ENCODE measurements around the gene PDE6B.

The PDE6B gene

DNA sequence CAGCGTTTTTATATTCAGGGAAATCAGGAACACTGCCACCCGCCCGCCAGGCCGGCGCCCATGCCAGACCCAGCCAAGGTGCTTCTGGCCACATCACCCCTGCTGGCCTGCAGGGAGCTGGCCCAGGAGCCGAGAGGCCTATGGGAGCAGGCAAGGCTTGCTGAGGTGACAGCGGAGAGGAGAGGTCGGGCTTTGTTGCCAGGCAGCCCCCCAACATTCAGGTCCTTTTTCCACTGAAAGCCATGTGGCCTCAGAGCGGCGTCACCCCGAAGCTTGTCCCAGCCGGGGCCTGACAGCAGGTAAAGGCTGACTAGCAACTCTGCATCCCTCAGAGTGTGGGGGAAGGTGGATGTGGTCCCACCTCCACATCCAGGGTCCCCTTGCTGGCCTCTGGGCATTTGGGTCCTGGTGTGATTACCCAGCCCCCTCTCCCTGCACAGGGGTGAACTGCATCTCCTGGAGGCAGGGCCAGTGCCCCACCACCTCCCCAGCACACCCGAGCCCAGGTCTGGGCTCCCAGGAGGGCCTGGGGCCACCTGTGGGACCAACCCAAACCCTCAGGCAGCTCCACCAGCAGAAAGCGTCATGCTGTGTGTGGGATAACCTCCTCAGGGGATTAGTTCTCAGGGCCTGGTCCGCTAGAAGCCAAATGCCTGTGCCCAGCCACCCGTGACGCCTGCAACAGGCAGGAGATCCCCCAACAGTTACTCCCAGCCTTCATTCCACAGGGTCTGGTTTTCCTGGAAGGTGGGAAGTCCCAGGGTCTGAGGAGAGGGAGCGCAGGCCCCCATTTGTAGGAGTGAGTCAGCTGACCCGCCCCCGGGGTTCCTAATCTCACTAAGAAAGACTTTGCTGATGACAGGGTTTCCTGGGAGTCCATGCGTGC is at the start of gene PDE6B:
Gene PDE6B, plus strand, starts transcription at position 869 of the 886 bp plus-strand sequence. CDS start 54 bp downstream, outside the sequence.
- no peak within 1 kb of the TSS for H3K9ac ChIP-seq (ENCODE audit: low read depth, low read length)

DNA sequence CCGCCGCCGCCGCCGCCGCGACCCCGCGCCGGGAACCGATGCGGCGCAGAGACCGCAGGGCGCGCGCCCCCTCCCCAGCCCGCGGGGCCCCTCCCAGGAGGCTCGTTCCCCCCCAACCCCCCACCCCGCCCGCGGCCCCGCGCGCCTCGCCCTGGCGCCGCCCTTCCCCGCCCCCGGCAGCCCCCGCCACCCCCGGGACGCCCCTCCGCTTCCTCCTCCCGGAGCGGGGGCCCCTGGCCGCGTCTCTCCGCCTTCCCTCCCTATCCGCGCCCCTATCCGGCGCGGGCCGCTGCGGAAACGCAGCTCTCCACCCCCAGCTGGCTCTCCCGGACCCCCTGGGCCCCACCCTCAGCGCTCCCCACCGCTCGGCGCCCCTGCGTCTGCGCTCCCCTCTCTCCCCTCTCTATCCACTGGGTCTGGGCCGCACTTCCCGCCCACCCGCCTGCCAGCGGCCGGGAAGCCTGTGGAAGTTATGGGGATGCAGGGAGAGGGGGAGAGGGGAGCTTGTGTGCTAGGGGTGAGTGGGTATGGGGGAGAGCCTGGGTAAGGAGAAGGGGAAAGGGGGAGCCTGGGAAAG is 49.0 kb upstream of the PDE6B start, which contains the start of gene TMEM271:
Gene TMEM271, minus strand, starts transcription at position 51 of the 577 bp plus-strand sequence. CDS start 233 bp downstream, outside the sequence.
- Histone ChIP-seq H3K9ac (ENCODE audit: low read depth, low read length) (no peak within 1 kb of the TSS), H3K4me3 (ENCODE audit: low read depth, low read length) (peak within 1 kb of the TSS; percentile 81), H3K4me1 (ENCODE audit: control insufficient read depth, insufficient read depth, low read length) (peaks cover 12% of the 10 kb centered on the region), H3K9me3 (ENCODE audit: control insufficient read depth, insufficient read depth, low read length) (no peaks in the 10 kb centered on the region), H3K36me3 (ENCODE audit: control insufficient read depth, insufficient read depth, low read length) (no peaks in the 10 kb centered on the region), H3K27me3 (ENCODE audit: control insufficient read depth, insufficient read depth, low read length) (peaks cover 67% of the 10 kb centered on the region)

More for the DNA sequence above, at the start of gene PDE6B:
- H3K9me3 ChIP-seq (ENCODE audit: control insufficient read depth, insufficient read depth, low read length), result no peaks in the 10 kb centered on the region
- H3K4me1 ChIP-seq (ENCODE audit: control insufficient read depth, insufficient read depth, low read length), result peaks cover 3% of the 10 kb centered on the region
- H3K36me3 ChIP-seq (ENCODE audit: control insufficient read depth, insufficient read depth, low read length), result no peaks in the 10 kb centered on the region
- no peak within 1 kb of the TSS for H3K4me3 ChIP-seq (ENCODE audit: low read depth, low read length)
- no peaks in the 10 kb centered on the region for H3K27me3 ChIP-seq (ENCODE audit: control insufficient read depth, insufficient read depth, low read length)

DNA sequence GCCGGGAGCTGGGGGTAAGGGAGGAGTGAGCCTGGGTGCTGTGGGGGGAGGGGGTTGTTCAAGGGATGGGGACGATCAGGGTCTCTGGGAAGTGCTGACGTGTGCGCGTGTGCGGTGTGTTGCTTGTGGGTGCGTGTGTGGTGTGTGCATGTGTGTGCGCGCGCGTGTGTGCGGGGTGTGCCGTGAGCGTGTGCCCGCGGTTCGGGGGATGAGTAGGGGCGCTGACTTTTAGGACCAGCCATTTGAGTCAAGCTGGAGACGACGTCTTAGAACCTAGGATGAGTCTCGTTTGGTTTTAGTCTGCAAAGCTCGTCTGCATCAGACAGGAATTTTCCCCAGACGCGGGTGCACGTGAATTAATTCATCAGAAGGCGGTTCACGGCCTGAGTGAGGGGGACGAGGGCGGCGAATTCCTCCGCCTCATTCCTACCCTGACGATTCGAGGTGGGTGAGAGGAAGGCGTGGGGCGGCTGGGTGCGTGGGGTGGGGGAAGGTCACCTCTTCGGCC is 48.3 kb upstream of the PDE6B start:
- Histone ChIP-seq H3K9me3 (ENCODE audit: control insufficient read depth, insufficient read depth, low read length) (no peaks in the 10 kb centered on the region), H3K4me3 (ENCODE audit: low read depth, low read length) (peak overlapping the region; percentile 81), H3K4me1 (ENCODE audit: control insufficient read depth, insufficient read depth, low read length) (peaks cover 12% of the 10 kb centered on the region), H3K36me3 (ENCODE audit: control insufficient read depth, insufficient read depth, low read length) (no peaks in the 10 kb centered on the region), H3K9ac (ENCODE audit: low read depth, low read length) (no peak overlapping the region), H3K27me3 (ENCODE audit: control insufficient read depth, insufficient read depth, low read length) (peaks cover 60% of the 10 kb centered on the region)

DNA sequence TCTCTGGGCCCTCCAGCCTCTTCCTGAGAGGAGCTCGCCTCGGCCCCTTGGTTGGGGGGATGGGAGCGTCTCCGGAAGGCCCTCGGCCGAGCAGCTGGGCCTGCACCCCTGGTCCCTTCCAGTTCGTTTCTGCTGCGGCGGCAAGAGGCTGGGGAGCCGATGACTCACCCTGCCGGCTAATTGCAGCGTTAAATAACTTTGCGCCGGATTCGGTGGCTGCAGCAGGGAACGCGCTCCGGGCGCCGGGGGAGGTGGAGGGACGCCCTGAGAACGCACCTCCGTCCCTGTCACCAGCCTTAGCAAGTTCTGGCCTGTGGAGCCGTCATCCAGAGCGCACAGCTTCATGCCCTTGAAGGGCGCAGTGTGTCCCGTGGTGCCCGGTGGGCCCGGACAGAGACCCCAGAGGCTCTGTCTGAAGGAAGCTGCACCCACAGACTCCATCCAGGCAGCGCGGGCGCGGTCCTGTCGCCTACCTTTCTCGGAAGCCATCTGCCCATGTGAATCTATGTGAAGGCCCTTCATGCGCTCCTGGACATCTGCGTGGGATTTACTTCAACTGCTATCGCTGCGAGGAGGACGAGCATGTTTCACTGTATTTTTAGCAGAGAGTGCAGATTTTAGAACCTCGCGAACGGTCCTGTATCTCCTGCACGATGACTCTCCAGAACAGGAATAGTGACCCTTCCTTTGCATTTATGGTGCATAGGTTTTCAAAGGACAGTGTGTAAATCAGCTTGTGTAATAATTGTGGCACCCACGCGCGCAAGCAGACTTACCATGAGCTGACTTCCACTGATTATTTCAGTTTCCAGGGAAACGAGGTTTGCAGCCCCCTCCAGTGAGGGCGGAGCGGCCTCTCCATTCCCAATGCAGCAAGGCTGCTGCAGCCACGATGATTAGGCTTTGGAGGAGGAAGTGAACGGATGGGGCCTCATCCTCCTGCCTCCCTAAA is 47.6 kb upstream of the PDE6B start:
- no peaks in the 10 kb centered on the region for H3K9me3 ChIP-seq (ENCODE audit: control insufficient read depth, insufficient read depth, low read length)
- H3K27me3 ChIP-seq (ENCODE audit: control insufficient read depth, insufficient read depth, low read length), result peaks cover 53% of the 10 kb centered on the region
- no peak overlapping the region for H3K9ac ChIP-seq (ENCODE audit: low read depth, low read length)
- H3K4me1 ChIP-seq (ENCODE audit: control insufficient read depth, insufficient read depth, low read length), result peaks cover 12% of the 10 kb centered on the region
- no peaks in the 10 kb centered on the region for H3K36me3 ChIP-seq (ENCODE audit: control insufficient read depth, insufficient read depth, low read length)
- peak overlapping the region; percentile 81 for H3K4me3 ChIP-seq (ENCODE audit: low read depth, low read length)

DNA sequence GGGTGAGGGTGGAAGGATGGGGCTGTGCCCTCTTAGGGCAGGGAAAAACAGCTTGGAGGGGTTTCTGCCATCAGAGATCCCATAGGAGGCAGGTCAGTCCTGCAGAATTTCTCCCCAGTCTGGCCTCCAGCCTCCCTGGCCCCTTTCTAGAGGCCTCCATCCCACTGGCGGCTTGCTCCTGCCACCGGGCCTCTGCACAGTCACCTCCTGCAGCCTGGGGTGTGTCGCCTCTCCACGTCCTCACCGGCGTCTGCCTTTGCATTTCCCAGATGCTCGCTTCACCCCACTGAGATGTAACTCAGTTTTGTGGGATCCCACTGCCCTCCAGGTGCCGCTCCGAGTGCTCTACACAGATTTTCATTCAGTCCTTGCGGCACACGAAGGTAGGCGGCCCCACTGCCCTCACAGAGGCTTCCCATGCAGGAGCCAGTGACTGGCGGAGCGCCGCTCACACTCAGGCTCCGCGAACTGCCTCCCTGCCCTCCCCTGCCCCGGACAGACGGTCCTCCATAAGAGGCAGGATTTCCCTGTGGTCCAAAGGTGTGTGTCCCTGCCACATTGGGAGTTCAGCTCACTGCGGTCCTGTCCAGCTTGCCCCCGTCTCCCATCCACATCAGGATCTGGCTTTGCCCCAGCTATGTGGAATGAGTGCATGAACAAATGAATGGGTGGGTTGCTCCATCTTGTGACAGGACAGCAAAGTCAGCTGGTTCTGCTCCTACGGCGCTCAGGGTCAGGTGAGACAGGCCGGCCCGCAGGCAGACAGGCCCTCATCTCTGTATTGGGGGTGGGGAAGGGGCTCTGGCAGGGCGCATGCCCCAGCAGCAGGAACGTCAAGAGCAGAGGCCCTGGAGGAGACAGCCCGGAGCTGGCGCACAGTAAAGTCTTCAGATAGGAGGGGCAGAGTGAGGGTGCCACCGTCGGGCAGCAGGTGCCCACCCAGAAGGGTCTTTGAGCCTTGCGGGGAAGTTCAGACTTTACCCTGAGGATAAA is 46.6 kb upstream of the PDE6B start:
- H3K9me3 ChIP-seq (ENCODE audit: control insufficient read depth, insufficient read depth, low read length), result no peaks in the 10 kb centered on the region
- H3K27me3 ChIP-seq (ENCODE audit: control insufficient read depth, insufficient read depth, low read length), result peaks cover 43% of the 10 kb centered on the region
- H3K9ac ChIP-seq (ENCODE audit: low read depth, low read length), result no peak overlapping the region
- H3K4me3 ChIP-seq (ENCODE audit: low read depth, low read length), result peak overlapping the region; percentile 81
- no peaks in the 10 kb centered on the region for H3K36me3 ChIP-seq (ENCODE audit: control insufficient read depth, insufficient read depth, low read length)
- peaks cover 12% of the 10 kb centered on the region for H3K4me1 ChIP-seq (ENCODE audit: control insufficient read depth, insufficient read depth, low read length)

DNA sequence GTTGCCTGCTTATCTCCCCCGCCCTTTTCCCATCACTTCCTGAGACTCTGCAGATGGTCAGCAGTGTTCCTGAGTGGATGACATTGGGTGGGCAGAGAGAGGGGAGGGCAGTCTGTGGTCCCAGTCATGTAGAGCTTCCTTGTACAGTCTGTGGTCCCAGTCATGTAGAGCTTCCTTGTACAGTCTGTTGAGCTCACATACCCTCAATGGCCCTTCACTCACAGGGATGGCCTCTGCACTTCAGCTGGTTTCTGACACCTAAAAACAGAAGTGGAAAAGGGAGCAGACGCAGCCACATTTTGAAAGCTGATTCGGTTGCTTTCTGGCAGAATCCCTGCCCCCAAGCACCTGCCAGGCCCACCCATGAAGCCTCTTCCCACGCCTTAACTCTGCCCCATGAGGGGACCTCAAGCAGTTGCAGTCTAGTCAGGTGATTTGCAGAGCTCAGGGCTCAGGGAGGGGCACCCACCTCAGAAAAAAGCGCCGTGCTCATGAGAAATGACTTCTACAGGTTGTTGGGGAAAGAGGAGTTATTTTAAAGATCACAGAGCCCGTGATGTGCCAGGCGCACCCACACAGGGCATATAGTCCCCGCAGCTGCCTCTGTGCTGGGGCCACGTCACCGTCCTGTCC is 45.7 kb upstream of the PDE6B start:
- Histone ChIP-seq H3K4me1 (ENCODE audit: control insufficient read depth, insufficient read depth, low read length) (peaks cover 12% of the 10 kb centered on the region), H3K9ac (ENCODE audit: low read depth, low read length) (no peak overlapping the region), H3K36me3 (ENCODE audit: control insufficient read depth, insufficient read depth, low read length) (no peaks in the 10 kb centered on the region), H3K27me3 (ENCODE audit: control insufficient read depth, insufficient read depth, low read length) (peaks cover 34% of the 10 kb centered on the region), H3K4me3 (ENCODE audit: low read depth, low read length) (no peak overlapping the region), H3K9me3 (ENCODE audit: control insufficient read depth, insufficient read depth, low read length) (no peaks in the 10 kb centered on the region)

DNA sequence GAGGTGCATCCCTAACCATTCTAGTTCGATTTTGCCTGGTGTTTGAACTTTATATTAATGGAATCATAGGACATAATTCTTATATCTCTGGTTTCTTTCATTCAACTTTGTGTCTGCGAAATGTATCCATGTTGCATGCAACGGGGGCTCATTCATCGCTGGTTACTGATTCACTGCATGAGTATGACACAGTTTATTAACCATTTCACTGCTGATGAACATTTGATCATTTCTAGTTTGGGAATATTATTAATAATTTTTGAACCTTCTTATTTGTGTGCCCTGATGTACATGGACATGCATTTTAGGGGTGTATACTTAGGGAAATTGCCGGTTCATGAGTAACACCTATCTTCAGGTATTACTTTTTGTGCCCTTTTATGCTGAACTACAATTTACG is 44.2 kb upstream of the PDE6B start:
- Histone ChIP-seq H3K9ac (ENCODE audit: low read depth, low read length) (no peak overlapping the region), H3K27me3 (ENCODE audit: control insufficient read depth, insufficient read depth, low read length) (peaks cover 34% of the 10 kb centered on the region), H3K36me3 (ENCODE audit: control insufficient read depth, insufficient read depth, low read length) (no peaks in the 10 kb centered on the region), H3K4me3 (ENCODE audit: low read depth, low read length) (no peak overlapping the region), H3K4me1 (ENCODE audit: control insufficient read depth, insufficient read depth, low read length) (peaks cover 12% of the 10 kb centered on the region), H3K9me3 (ENCODE audit: control insufficient read depth, insufficient read depth, low read length) (no peaks in the 10 kb centered on the region)

DNA sequence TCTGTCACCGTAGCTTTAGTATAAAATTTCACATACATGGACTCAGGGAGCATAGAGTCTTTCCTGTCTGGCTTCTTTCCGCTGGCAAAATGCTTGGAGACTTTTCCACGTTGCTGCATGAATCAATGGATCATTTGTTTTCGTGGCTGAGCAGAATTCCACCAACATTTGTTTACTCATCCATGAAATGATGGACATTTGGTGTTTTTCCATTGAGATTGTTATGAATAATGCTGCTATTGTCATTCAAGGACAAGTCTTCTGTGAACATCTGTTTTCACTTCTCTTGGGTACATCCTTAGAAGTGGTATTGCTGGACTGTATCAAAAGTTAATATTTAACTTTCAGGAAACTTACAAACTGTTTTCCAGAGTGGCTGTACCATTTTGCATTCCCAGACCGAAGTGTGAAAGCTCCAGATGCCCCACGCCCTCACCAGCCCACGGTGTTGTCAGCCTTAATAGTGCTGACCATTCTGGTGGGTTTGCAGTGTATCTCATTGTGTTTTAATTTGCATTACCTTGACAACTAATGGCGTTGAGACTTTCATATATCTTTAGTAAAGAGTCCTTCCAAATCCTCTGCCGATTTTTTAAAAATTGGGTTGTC is 43.5 kb upstream of the PDE6B start:
- no peaks in the 10 kb centered on the region for H3K9me3 ChIP-seq (ENCODE audit: control insufficient read depth, insufficient read depth, low read length)
- peaks cover 12% of the 10 kb centered on the region for H3K4me1 ChIP-seq (ENCODE audit: control insufficient read depth, insufficient read depth, low read length)

DNA sequence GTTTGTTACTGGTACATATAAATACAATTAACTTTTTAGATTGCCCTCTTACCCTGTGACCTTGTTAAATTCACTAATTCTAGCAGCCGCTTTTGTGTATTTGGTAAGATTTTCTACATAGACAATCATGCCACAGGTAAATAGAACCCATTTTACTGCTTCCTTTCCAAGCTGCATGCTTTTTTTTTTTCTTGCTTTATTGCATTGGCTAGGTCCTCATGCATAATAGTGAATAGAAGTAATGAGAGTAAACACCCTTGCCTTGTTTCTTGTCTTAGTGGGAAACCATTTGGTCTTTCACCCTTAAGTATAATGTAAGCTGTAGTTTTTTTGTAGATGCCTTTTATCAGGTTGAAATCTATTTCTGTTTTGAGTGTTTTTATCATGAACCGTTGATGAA is 41.6 kb upstream of the PDE6B start:
- Histone ChIP-seq H3K27me3 (ENCODE audit: control insufficient read depth, insufficient read depth, low read length) (peaks cover 20% of the 10 kb centered on the region), H3K4me1 (ENCODE audit: control insufficient read depth, insufficient read depth, low read length) (peaks cover 6% of the 10 kb centered on the region), H3K9ac (ENCODE audit: low read depth, low read length) (no peak overlapping the region), H3K36me3 (ENCODE audit: control insufficient read depth, insufficient read depth, low read length) (no peaks in the 10 kb centered on the region), H3K4me3 (ENCODE audit: low read depth, low read length) (no peak overlapping the region), H3K9me3 (ENCODE audit: control insufficient read depth, insufficient read depth, low read length) (no peaks in the 10 kb centered on the region)

More for the DNA sequence above, 43.5 kb upstream of the PDE6B start:
- no peak overlapping the region for H3K4me3 ChIP-seq (ENCODE audit: low read depth, low read length)
- H3K36me3 ChIP-seq (ENCODE audit: control insufficient read depth, insufficient read depth, low read length), result no peaks in the 10 kb centered on the region
- H3K27me3 ChIP-seq (ENCODE audit: control insufficient read depth, insufficient read depth, low read length), result peaks cover 34% of the 10 kb centered on the region
- no peak overlapping the region for H3K9ac ChIP-seq (ENCODE audit: low read depth, low read length)

All from iPS-15b (cell line).